A673 (cell line): ENCODE measurements around the gene FGF22. TPM values are rescaled to one million over a fixed set of nuclear protein-coding genes. Genes with fewer than 3 reads are reported as not detected.
"Not testable (repeated sequence)": the region's sequence is repeated elsewhere in the genome, so short reads cannot be mapped to it uniquely, and the experiment has no call there.

Experiments
- BruUV-seq: library from RNA; stranded (reverse); fragments of 400-500 nt; replicated peaks from 2 replicates; lab custom pipeline; 2021; lab: Mats Ljungman, UMichigan
- CTCF ChIA-PET: fragments of 300-600 bp; sonication (Branson Sonifier 250); formaldehyde crosslinking; loops from one replicate; lab custom pipeline; 2022; ENCODE audit warnings: antibody characterized with exemption; lab: Charles Lee
- POLR2A ChIA-PET: fragments of 300-600 bp; sonication (Branson Sonifier 250); formaldehyde crosslinking; loops from one replicate; lab custom pipeline; 2022; ENCODE audit warnings: antibody characterized with exemption; ENCODE audit not compliant: low non-redundant PET; lab: Charles Lee
- DNase-seq: peaks from one replicate; pipeline ENCODE4 v3.0.0-alpha.2; 2015; ENCODE audit warnings: low spot score
- H3K27ac ChIP-seq: fragments of 200-600 bp; sonication (generic); 2 replicates; pipeline ENCODE4 v1.5.1; 2016; ENCODE audit warnings: mixed run types, low read depth, mild to moderate bottlenecking, mixed read lengths, antibody characterized with exemption, low read length; ENCODE audit not compliant: poor library complexity, severe bottlenecking
- H3K27me3 ChIP-seq: fragments of 200-600 bp; sonication (generic); replicated peaks from 2 replicates; pipeline ENCODE4 v1.6.1; 2017; ENCODE audit warnings: mixed run types, low read depth, mild to moderate bottlenecking, mixed read lengths, antibody characterized with exemption, low read length; ENCODE audit not compliant: insufficient read depth, poor library complexity
- H3K36me3 ChIP-seq: fragments of 200-600 bp; sonication (generic); 2 replicates; pipeline ENCODE4 v1.6.1; 2016; ENCODE audit warnings: mixed run types, mild to moderate bottlenecking, mixed read lengths, antibody characterized with exemption, low read length; ENCODE audit not compliant: insufficient read depth, poor library complexity, severe bottlenecking
- H3K4me1 ChIP-seq: fragments of 200-600 bp; sonication (generic); 2 replicates; pipeline ENCODE4 v1.6.1; 2017; ENCODE audit warnings: mixed run types, mild to moderate bottlenecking, mixed read lengths, antibody characterized with exemption, low read length; ENCODE audit not compliant: insufficient read depth, poor library complexity, severe bottlenecking
- H3K4me3 ChIP-seq: fragments of 200-600 bp; sonication (generic); 2 replicates; pipeline ENCODE4 v1.5.1; 2016; ENCODE audit warnings: low read depth, mixed run types, mild to moderate bottlenecking, mixed read lengths, low read length; ENCODE audit not compliant: poor library complexity, severe bottlenecking
- H3K9me3 ChIP-seq: fragments of 200-600 bp; sonication (generic); 2 replicates; pipeline ENCODE4 v1.6.1; 2016; ENCODE audit warnings: mixed run types, low read depth, mild to moderate bottlenecking, mixed read lengths, antibody characterized with exemption, low read length; ENCODE audit not compliant: poor library complexity, severe bottlenecking
- CTCF ChIP-seq: fragments of 300-800, 200-600 bp; sonication (generic); conservative IDR thresholded peaks from 2 replicates; pipeline ENCODE4 v1.5.1; 2017; ENCODE audit warnings: low read depth, mild to moderate bottlenecking, antibody characterized with exemption, low read length, moderate library complexity, mixed read lengths
- EZH2 ChIP-seq: fragments of 200-600 bp; sonication (generic); IDR thresholded peaks from 2 replicates; pipeline ENCODE4 v1.6.1; 2017; ENCODE audit warnings: borderline replicate concordance, low read depth, mild to moderate bottlenecking, mixed read lengths, antibody characterized with exemption, low read length; ENCODE audit not compliant: poor library complexity, severe bottlenecking
- intact Hi-C: fragments of 100-400 bp; cut with micrococcal nuclease; formaldehyde crosslinking; loops from one replicate; pipeline ENCODE4 v1.10.0; 2022; ENCODE audit not compliant: unreplicated experiment
- total RNA-seq: library from RNA; stranded (reverse); gene quantifications from 2 replicates; pipeline ENCODE4 v1.2.3, GENCODE V29; 2021

The FGF22 gene
- total RNA-seq, 1 experiment from 2014 or later, result 0.19 TPM

GRCh38 chr19:663682-664117 is 24.0 kb downstream of the FGF22 start:
- peak overlapping the region; percentile 67 for H3K27ac ChIP-seq
- POLR2A ChIA-PET, result interaction anchor here (0.5 kb wide), 1 partner anchor 136 kb away, joined by 3 read pairs; no protein-coding TSS in a partner anchor
- BruUV-seq, result no TSS peak

GRCh38 chr19:664913-665443 is 25.3 kb downstream of the FGF22 start:
- ChIA-PET POLR2A (no interaction called here), CTCF (interaction anchor here (0.6 kb wide), 1 partner anchor 189 kb away, joined by 10 read pairs; no protein-coding TSS in a partner anchor)
- peak; percentile 92 for DNase-seq
- Histone ChIP-seq H3K4me3 (no peak overlapping the region), H3K27me3 (no peaks in the 10 kb centered on the region), H3K9me3 (no peaks in the 10 kb centered on the region), H3K4me1 (peaks cover 17% of the 10 kb centered on the region), H3K27ac (no peak overlapping the region), H3K36me3 (no peaks in the 10 kb centered on the region)
- intact Hi-C loops, result loop anchor here (1.0 to 10.0 kb wide), 2 partner anchors 69 to 250 kb away; partner anchors contain the start of genes KISS1R and R3HDM4
- no TSS peak for BruUV-seq
- TF ChIP-seq EZH2 (no peak), CTCF (peak; percentile 91)

More at GRCh38 chr19:663682-664117, 24.0 kb downstream of the FGF22 start:
- Histone ChIP-seq H3K9me3 (no peaks in the 10 kb centered on the region), H3K36me3 (no peaks in the 10 kb centered on the region), H3K4me3 (peak overlapping the region; percentile 40), H3K4me1 (peaks cover 17% of the 10 kb centered on the region), H3K27me3 (no peaks in the 10 kb centered on the region)
- DNase-seq, result no peak
- intact Hi-C loops, result loop anchor here (10.0 kb wide), 1 partner anchor 251 kb away; the partner anchor contains the start of genes KISS1R and R3HDM4
- TF ChIP-seq EZH2, result no peak
- no peak for TF ChIP-seq CTCF
- CTCF ChIA-PET, result interaction anchor here (0.6 to 1.0 kb wide), 4 partner anchors 70 to 603 kb away, joined by 3 to 11 read pairs (median 4); no protein-coding TSS in a partner anchor

GRCh38 chr19:666985-667573 is 27.4 kb downstream of the FGF22 start:
- CTCF ChIA-PET, H3K36me3 ChIP-seq, H3K9me3 ChIP-seq, DNase-seq, H3K27me3 ChIP-seq, H3K27ac ChIP-seq, H3K4me3 ChIP-seq, BruUV-seq, POLR2A ChIA-PET: not testable (repeated sequence)
- peaks cover 10% of the 10 kb centered on the region for H3K4me1 ChIP-seq
- intact Hi-C loops, result loop anchor here (10.0 kb wide), 1 partner anchor 248 kb away; the partner anchor contains the start of genes KISS1R and R3HDM4

- H3K27me3 ChIP-seq, H3K4me3 ChIP-seq, BruUV-seq, DNase-seq, H3K9me3 ChIP-seq, H3K4me1 ChIP-seq, H3K36me3 ChIP-seq, POLR2A ChIA-PET, H3K27ac ChIP-seq: not testable (repeated sequence)
- CTCF ChIA-PET, result interaction anchor here (1.2 kb wide), 1 partner anchor 12 kb away, joined by 3 read pairs; no protein-coding TSS in a partner anchor
- intact Hi-C loops, result loop anchor here (10.0 kb wide), 1 partner anchor 246 kb away; the partner anchor contains the start of genes KISS1R and R3HDM4
Observed at GRCh38 chr19:668675-669434, 29.2 kb downstream of the FGF22 start.
